ENCODE measurements around the gene SPSB1. TPM values are rescaled to one million over a fixed set of nuclear protein-coding genes. Genes with fewer than 3 reads are reported as not detected.

The SPSB1 gene
- total RNA-seq, 1 experiment from 2014 or later = 2.9 TPM

- no peak overlapping the region for H3K27ac ChIP-seq (ENCODE audit: insufficient read length, low read depth, low read length)
- H3K23me2 ChIP-seq (ENCODE audit: insufficient read length, low read depth, low read length, poor library complexity, severe bottlenecking) = no peaks in the 10 kb centered on the region
- no peak overlapping the region for H3K4me2 ChIP-seq (ENCODE audit: insufficient read depth, insufficient read length, low read length)
- H2BK20ac ChIP-seq (ENCODE audit: low read depth, low read length, poor library complexity, severe bottlenecking) = no peak overlapping the region
- H3K4ac ChIP-seq (ENCODE audit: low read depth, low read length) = no peak overlapping the region
- no peak overlapping the region for H2AK5ac ChIP-seq (ENCODE audit: insufficient read length, low read length)
- WGBS (ENCODE audit: extremely low coverage, insufficient read length, low lambda C conversion rate) = no CpG with 5 or more reads among the region's 9 CpGs
- no peaks in the 10 kb centered on the region for H3K79me2 ChIP-seq (ENCODE audit: insufficient read depth, low read length)
- no peaks in the 10 kb centered on the region for H3K27me3 ChIP-seq (ENCODE audit: insufficient read depth, low read length)
- H3K4me1 ChIP-seq (ENCODE audit: insufficient read depth, low read length) = no peaks in the 10 kb centered on the region
- no peak overlapping the region for H4K5ac ChIP-seq (ENCODE audit: insufficient read length, low read depth, low read length)
- H2BK15ac ChIP-seq (ENCODE audit: low read depth, low read length) = no peak overlapping the region
- no peak overlapping the region for H3K56ac ChIP-seq (ENCODE audit: insufficient read length, low read depth, low read length)
- no peak for DNase-seq
- no peak overlapping the region for H2BK5ac ChIP-seq (ENCODE audit: insufficient read length, low read length)
- no peak overlapping the region; a peak in 1 of 7 replicates for H3K27ac Mint-ChIP-seq
- no peak overlapping the region for H2BK12ac ChIP-seq (ENCODE audit: insufficient read length, low read depth, low read length)
- no peaks in the 10 kb centered on the region for H3K4me1 Mint-ChIP-seq
- no peak overlapping the region for H2AFZ ChIP-seq (ENCODE audit: low read length)
- no peak overlapping the region for H3K9ac ChIP-seq (ENCODE audit: extremely low read depth, insufficient read length, low read length)
- H3T11ph ChIP-seq (ENCODE audit: low read length) = no peak overlapping the region
- H3K27me3 Mint-ChIP-seq (ENCODE audit: low read depth) = peaks cover 5% of the 10 kb centered on the region
- no peak overlapping the region for H3K14ac ChIP-seq (ENCODE audit: insufficient read depth, low read length)
- TF ChIP-seq CTCF (conservative IDR thresholded peaks at IDR 0.05) = no peak
- H2BK120ac ChIP-seq (ENCODE audit: low read depth, low read length, poor library complexity, severe bottlenecking) = no peak overlapping the region
- H3K36me3 Mint-ChIP-seq (ENCODE audit: insufficient read depth in 1 of 3, low read depth in 3 of 3) = no peaks in the 10 kb centered on the region
- H4K20me1 ChIP-seq (ENCODE audit: control insufficient read depth, insufficient read depth, insufficient read length) = no peaks in the 10 kb centered on the region
- H3K4me3 Mint-ChIP-seq = no peak overlapping the region
- H3K9me3 ChIP-seq (ENCODE audit: control insufficient read depth, low read depth, low read length) = no peaks in the 10 kb centered on the region
- no peak overlapping the region for H3K23ac ChIP-seq (ENCODE audit: insufficient read length, low read depth, low read length)
- H3K79me1 ChIP-seq (ENCODE audit: insufficient read depth, low read depth, low read length, poor library complexity, severe bottlenecking) = no peaks in the 10 kb centered on the region
- no peak overlapping the region for H3K18ac ChIP-seq (ENCODE audit: insufficient read length, low read depth, low read length)
- H4K8ac ChIP-seq (replicated peaks; ENCODE audit: insufficient read length, low read depth, low read length) = no peak overlapping the region
- no peaks in the 10 kb centered on the region for H3K9me3 Mint-ChIP-seq
- no peak overlapping the region for H4K91ac ChIP-seq (ENCODE audit: insufficient read length, low read depth, low read length)
Measured at GRCh38 chr1:9302745-9303524, 10.2 kb downstream of the SPSB1 start.

Data from H9 (cell line).